ENCODE results near the gene AUTS2. TPM values are rescaled to one million over a fixed set of nuclear protein-coding genes. Genes with fewer than 3 reads are reported as not detected.

The AUTS2 gene
- total RNA-seq, 1 experiment from 2014 or later = 256 TPM

- H3K9me3 Mint-ChIP-seq = no peaks in the 10 kb centered on the region
- H2AFZ ChIP-seq (ENCODE audit: low read length) = no peak overlapping the region
Measured at GRCh38 chr7:70340236-70340635, 742.0 kb downstream of the AUTS2 start.

More at GRCh38 chr7:70340236-70340635, 742.0 kb downstream of the AUTS2 start:
- H4K8ac ChIP-seq (replicated peaks; ENCODE audit: insufficient read length, low read depth, low read length) = no peak overlapping the region
- no peak overlapping the region for H3K9ac ChIP-seq (ENCODE audit: extremely low read depth, insufficient read length, low read length)
- H3K79me1 ChIP-seq (ENCODE audit: insufficient read depth, low read depth, low read length, poor library complexity, severe bottlenecking) = no peaks in the 10 kb centered on the region
- H3K56ac ChIP-seq (ENCODE audit: insufficient read length, low read depth, low read length) = no peak overlapping the region
- no peak for TF ChIP-seq CTCF (conservative IDR thresholded peaks at IDR 0.05)
- no peak overlapping the region for H2BK20ac ChIP-seq (ENCODE audit: low read depth, low read length, poor library complexity, severe bottlenecking)
- no peaks in the 10 kb centered on the region for H3K36me3 Mint-ChIP-seq (ENCODE audit: insufficient read depth in 1 of 3, low read depth in 3 of 3)
- no peak overlapping the region for H3K23ac ChIP-seq (ENCODE audit: insufficient read length, low read depth, low read length)
- H3K14ac ChIP-seq (ENCODE audit: insufficient read depth, low read length) = no peak overlapping the region
- H3K4me2 ChIP-seq (ENCODE audit: insufficient read depth, insufficient read length, low read length) = no peak overlapping the region
- no peaks in the 10 kb centered on the region for H3K4me1 ChIP-seq (ENCODE audit: insufficient read depth, low read length)
- no peak overlapping the region for H3T11ph ChIP-seq (ENCODE audit: low read length)
- no peak overlapping the region for H3K4me3 Mint-ChIP-seq
- H2AK5ac ChIP-seq (ENCODE audit: insufficient read length, low read length) = no peak overlapping the region
- H3K27ac ChIP-seq (ENCODE audit: insufficient read length, low read depth, low read length) = no peak overlapping the region
- no peaks in the 10 kb centered on the region for H3K79me2 ChIP-seq (ENCODE audit: insufficient read depth, low read length)
- no peak overlapping the region for H3K27ac Mint-ChIP-seq
- H2BK120ac ChIP-seq (ENCODE audit: low read depth, low read length, poor library complexity, severe bottlenecking) = no peak overlapping the region
- DNase-seq = no peak
- WGBS (ENCODE audit: extremely low coverage, insufficient read length, low lambda C conversion rate) = no CpG with 5 or more reads among the region's 3 CpGs
- no peak overlapping the region for H2BK5ac ChIP-seq (ENCODE audit: insufficient read length, low read length)
- no peaks in the 10 kb centered on the region for H3K27me3 Mint-ChIP-seq (ENCODE audit: low read depth)
- no peaks in the 10 kb centered on the region for H3K23me2 ChIP-seq (ENCODE audit: insufficient read length, low read depth, low read length, poor library complexity, severe bottlenecking)
- H2BK12ac ChIP-seq (ENCODE audit: insufficient read length, low read depth, low read length) = no peak overlapping the region
- no peak overlapping the region for H3K4ac ChIP-seq (ENCODE audit: low read depth, low read length)
- no peak overlapping the region for H4K91ac ChIP-seq (ENCODE audit: insufficient read length, low read depth, low read length)
- H2BK15ac ChIP-seq (ENCODE audit: low read depth, low read length) = no peak overlapping the region
- H3K4me1 Mint-ChIP-seq = peaks cover 4 to 14% of the 10 kb centered on the region in 2 experiments
- H3K18ac ChIP-seq (ENCODE audit: insufficient read length, low read depth, low read length) = no peak overlapping the region
- no peak overlapping the region for H4K5ac ChIP-seq (ENCODE audit: insufficient read length, low read depth, low read length)
- no peaks in the 10 kb centered on the region for H3K27me3 ChIP-seq (ENCODE audit: insufficient read depth, low read length)
- H4K20me1 ChIP-seq (ENCODE audit: control insufficient read depth, insufficient read depth, insufficient read length) = no peaks in the 10 kb centered on the region
- H3K9me3 ChIP-seq (ENCODE audit: control insufficient read depth, low read depth, low read length) = no peaks in the 10 kb centered on the region

Measured in H9 (cell line).